NCI-H2029 (cell line): ENCODE measurements around the gene PCDHGB2.
"Not testable (repeated sequence)": the region's sequence is repeated elsewhere in the genome, so short reads cannot be mapped to it uniquely, and the experiment has no call there.

Experiments
- DNase-seq: peaks from one replicate; lab custom pipeline; 2025; lab: John Stamatoyannopoulos, UW

The PCDHGB2 gene

DNA sequence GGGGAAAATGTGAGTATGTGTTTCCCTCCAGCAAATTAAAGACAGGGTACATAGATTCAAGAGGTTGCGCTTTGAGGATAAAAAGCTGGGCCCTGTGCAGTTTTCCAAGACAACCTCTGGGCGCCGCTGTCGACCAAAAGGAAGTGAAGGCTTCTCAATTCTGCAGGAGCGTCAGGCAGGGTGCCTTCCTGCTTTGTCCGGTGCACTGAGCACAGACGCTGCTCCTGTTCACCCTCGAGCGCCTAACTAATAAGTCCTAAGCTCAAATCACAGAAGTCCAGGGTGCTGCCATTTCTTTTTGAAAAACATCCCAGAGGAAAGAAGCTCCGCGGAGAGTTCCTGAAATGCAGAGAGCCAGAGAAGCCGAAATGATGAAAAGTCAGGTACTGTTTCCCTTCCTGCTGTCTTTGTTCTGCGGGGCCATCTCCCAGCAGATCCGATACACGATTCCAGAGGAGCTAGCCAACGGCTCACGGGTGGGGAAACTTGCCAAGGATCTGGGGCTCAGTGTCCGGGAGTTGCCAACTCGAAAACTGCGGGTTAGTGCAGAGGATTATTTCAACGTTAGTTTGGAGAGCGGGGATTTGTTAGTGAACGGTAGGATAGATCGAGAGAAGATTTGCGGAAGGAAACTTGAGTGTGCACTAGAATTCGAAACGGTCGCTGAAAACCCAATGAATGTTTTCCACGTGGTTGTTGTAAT, 9.7 kb upstream of the PCDHGB2 start, which contains the start of gene PCDHGB1:
PCDHGB1 (plus strand) TSS at position 183 of the 703 bp plus-strand sequence; CDS start at position 345, 162 bp downstream.
- DNase-seq = peak; percentile 48

- no peak for DNase-seq
These were observed 8.2 kb upstream of the PCDHGB2 start for GRCh38 chr5:141351591-141351990.

DNA sequence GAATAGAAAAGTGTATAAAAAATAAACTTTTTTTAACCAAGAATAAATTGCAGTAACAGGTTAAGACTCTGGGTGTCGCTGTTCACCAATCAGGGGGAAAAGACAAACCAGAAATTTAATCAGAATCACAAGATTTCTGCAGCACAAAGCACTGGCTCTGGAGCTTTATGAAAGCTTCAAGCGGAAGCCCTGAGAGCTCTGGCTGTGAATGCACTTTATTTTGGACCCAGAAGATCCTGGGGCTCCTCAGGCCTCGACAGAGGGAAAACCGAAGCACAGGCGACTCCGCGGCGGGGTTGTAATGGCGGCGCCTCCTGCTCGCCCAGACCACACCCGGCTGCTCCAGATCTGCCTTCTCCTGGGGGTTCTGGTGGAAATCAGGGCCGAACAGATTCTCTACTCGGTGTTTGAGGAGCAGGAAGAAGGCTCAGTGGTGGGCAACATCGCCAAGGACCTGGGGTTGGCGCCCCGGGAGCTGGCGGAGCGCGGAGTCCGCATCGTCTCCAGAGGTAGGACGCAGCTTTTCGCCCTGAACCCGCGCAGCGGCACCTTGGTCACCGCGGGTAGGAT, 4.8 kb upstream of the PCDHGB2 start, which contains the start of gene PCDHGA4:
PCDHGA4 (plus strand) TSS at position 122 of the 570 bp plus-strand sequence; CDS start at position 209, 87 bp downstream.
- no peak for DNase-seq

- DNase-seq = no peak
These were observed 4.2 kb upstream of the PCDHGB2 start for GRCh38 chr5:141355641-141356040.

DNA sequence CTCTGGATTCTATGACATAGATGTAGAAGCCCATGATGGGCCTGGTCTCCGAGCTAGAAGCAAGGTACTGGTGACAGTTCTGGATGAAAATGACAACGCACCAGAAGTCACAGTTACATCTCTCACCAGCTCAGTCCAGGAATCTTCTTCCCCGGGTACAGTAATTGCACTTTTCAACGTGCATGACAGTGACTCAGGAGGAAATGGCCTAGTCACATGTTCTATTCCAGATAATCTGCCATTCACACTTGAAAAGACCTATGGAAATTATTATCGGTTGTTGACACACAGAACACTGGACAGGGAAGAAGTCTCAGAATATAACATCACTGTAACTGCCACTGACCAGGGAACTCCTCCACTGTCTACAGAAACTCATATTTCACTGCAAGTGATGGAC, 3.7 kb upstream of the PCDHGB2 start:
- DNase-seq = no peak

DNA sequence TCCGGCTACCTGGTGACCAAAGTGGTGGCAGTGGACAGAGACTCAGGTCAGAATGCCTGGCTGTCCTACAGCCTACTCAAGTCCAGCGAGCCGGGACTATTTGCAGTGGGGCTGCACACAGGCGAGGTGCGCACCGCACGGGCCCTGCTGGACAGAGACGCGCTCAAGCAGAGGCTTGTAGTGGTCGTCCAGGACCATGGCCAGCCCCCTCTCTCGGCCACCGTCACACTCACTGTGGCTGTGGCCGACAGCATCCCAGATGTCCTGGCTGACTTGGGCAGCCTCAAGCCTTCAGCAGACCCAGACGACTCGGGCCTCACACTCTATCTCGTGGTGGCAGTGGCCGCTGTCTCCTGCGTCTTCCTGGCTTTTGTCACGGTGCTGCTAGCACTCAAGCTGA, 2.8 kb upstream of the PCDHGB2 start:
- no peak for DNase-seq

DNA sequence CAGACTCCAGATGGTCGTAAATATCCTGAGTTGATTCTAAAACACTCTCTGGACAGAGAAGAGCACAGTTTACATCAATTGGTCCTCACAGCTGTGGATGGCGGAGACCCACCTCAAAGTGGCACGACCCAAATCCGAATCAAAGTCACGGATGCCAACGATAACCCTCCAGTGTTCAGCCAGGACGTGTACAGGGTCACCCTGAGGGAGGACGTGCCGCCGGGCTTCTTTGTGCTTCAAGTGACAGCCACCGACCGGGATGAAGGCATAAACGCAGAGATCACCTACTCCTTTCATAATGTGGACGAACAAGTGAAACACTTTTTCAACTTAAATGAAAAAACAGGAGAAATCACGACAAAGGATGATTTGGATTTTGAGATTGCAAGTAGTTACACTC, 891 bp downstream of the PCDHGB2 start:
- DNase-seq = no peak

DNA sequence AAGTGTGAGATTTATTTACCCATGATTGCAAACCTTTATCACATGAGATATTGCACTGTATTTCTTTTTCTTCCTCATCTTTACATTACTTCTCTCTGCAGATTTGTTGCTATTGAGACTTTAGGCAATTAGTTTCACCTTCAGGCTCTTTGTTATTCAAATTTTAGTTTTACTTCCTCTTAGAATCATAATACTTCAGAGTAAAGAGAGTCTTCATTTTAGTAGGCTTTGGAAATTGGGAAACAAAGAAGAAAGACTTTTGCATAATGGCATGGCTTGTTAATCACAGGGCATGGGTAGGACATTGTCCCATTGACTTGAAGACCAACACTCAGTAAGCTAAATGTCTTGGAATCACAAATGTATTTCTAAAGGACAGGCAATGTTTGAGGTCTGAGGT, 2.9 kb downstream of the PCDHGB2 start:
- DNase-seq = no peak

GRCh38 chr5:141363952-141364660, 4.3 kb downstream of the PCDHGB2 start, which contains the start of gene PCDHGA5:
Gene PCDHGA5 (plus strand): TSS chr5:141364162. CDS start chr5:141364331, 169 bp downstream.
- DNase-seq = no peak

- no peak for DNase-seq
These were observed 6.5 kb downstream of the PCDHGB2 start for GRCh38 chr5:141366016-141366896.

GRCh38 chr5:141369994-141370848, 10.4 kb downstream of the PCDHGB2 start, which contains the start of gene PCDHGB3:
Gene PCDHGB3 (plus strand): TSS chr5:141370242. CDS start chr5:141370395, 153 bp downstream.
- DNase-seq = no peak

GRCh38 chr5:141371572-141372475, 12.0 kb downstream of the PCDHGB2 start:
- DNase-seq = no peak

DNA sequence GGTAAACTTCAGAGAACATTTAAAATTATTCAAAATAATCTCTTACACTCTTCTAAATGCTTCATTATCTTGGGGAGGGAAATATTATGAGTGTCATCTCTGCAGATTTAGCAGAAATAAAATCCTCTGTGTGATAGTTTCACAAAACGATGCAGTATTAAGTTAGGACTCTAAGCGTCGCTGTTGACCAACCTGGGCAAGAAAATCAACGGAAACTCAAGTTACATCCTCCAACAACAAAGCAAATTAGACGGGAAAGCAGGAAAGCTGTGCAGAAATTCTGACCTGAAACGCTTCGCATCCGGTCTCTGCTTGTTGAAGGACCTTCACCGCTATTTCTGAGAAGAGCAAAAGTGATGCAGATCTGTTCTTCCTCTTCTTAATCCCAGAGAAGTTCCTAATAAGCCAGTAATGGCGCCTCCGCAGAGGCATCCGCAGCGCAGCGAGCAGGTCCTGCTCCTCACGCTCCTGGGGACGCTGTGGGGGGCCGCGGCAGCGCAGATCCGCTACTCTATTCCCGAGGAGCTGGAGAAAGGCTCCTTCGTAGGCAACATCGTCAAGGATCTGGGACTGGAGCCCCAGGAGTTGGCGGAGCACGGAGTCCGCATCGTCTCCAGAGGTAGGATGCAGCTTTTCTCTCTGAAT, 14.0 kb downstream of the PCDHGB2 start, which contains the start of gene PCDHGA6:
PCDHGA6 (plus strand) TSS at position 219 of the 645 bp plus-strand sequence; CDS start at position 412, 193 bp downstream.
- DNase-seq = no peak

DNA sequence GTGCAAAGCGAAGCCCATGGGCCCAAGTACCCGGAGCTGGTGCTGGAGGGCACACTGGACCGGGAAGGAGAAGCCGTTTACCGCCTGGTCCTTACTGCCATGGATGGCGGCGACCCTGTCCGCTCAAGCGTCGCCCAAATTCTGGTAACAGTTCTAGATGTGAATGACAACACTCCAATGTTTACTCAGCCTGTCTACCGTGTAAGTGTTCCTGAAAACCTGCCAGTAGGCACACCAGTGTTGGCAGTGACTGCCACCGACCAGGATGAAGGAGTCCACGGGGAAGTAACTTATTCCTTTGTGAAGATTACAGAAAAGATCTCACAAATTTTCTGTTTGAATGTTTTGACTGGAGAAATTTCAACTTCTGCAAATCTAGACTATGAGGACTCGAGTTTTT, 14.8 kb downstream of the PCDHGB2 start:
- DNase-seq = no peak

- not testable (repeated sequence) for DNase-seq
These were observed 15.8 kb downstream of the PCDHGB2 start for GRCh38 chr5:141375444-141376155.

DNA sequence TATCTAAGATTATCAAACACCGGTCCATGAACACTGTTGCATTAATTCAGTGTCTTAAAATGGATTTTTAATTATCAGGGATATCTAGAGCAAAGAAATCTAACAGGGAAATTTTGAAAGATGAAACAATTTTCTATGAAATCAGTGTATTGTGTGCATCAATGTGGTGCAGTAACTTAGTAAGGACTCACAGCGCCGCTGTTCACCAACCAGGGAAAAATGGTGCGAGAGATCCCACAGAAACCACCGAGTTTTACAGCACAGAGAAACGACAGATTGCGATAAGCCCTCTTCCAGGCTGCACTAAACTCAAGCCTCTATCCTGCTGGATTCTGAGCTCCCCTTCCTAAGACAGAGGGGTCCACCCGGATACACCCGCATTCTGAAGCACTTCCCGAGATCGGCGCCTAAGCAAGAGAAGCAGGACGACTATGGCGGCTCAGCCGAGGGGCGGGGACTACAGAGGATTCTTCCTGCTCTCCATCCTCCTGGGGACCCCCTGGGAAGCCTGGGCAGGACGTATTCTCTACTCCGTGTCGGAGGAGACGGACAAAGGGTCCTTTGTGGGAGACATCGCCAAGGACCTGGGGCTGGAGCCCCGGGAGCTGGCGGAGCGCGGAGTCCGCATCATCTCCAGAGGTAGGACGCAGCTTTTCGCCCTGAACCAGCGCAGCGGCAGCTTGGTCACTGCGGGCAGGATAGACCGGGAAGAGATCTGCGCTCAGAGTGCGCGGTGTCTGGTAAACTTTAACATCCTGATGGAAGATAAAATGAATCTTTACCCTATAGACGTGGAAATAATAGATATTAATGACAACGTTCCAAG, 22.9 kb downstream of the PCDHGB2 start, which contains the start of gene PCDHGA7:
PCDHGA7 (plus strand) TSS at position 274 of the 826 bp plus-strand sequence; CDS start at position 432, 158 bp downstream.
- no peak for DNase-seq

GRCh38 chr5:141383345-141383744, 23.6 kb downstream of the PCDHGB2 start:
- DNase-seq = no peak
